AG09309 (cell line): ENCODE data around the gene GABARAPL2.
A peak's percentile ranks its signal among the peaks of the same experiment; 100 is the strongest.

Source experiments
- DNase-seq: peaks from one replicate; pipeline ENCODE4 v3.0.0-alpha.2; 2010; ENCODE audit warnings: low read depth
- H3K4me3 ChIP-seq: 2 replicates; pipeline ENCODE4 v1.5.1; 2011; ENCODE audit warnings: mild to moderate bottlenecking, low read depth, low read length, moderate library complexity; ENCODE audit not compliant: control insufficient read depth
- TF ChIP-seq, protein P1 (sequence below): IDR thresholded peaks from 2 replicates; pipeline ENCODE4 v1.5.1; 2011; ENCODE audit warnings: mild to moderate bottlenecking, low read depth, low read length, inconsistent platforms; ENCODE audit not compliant: insufficient read depth, control insufficient read depth; ENCODE audit errors: missing control alignments

The GABARAPL2 gene

GRCh38 chr16:75555707-75556430, 10.3 kb upstream of the GABARAPL2 start, which contains the start of gene TMEM231:
Gene TMEM231 (minus strand): TSS chr16:75556252. CDS start chr16:75556209, 43 bp downstream.
- H3K4me3 ChIP-seq: peak within 1 kb of the TSS; percentile 77
- peak; percentile 59 for DNase-seq
- TF ChIP-seq, protein P1, sequence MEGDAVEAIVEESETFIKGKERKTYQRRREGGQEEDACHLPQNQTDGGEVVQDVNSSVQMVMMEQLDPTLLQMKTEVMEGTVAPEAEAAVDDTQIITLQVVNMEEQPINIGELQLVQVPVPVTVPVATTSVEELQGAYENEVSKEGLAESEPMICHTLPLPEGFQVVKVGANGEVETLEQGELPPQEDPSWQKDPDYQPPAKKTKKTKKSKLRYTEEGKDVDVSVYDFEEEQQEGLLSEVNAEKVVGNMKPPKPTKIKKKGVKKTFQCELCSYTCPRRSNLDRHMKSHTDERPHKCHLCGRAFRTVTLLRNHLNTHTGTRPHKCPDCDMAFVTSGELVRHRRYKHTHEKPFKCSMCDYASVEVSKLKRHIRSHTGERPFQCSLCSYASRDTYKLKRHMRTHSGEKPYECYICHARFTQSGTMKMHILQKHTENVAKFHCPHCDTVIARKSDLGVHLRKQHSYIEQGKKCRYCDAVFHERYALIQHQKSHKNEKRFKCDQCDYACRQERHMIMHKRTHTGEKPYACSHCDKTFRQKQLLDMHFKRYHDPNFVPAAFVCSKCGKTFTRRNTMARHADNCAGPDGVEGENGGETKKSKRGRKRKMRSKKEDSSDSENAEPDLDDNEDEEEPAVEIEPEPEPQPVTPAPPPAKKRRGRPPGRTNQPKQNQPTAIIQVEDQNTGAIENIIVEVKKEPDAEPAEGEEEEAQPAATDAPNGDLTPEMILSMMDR: no peak

DNA sequence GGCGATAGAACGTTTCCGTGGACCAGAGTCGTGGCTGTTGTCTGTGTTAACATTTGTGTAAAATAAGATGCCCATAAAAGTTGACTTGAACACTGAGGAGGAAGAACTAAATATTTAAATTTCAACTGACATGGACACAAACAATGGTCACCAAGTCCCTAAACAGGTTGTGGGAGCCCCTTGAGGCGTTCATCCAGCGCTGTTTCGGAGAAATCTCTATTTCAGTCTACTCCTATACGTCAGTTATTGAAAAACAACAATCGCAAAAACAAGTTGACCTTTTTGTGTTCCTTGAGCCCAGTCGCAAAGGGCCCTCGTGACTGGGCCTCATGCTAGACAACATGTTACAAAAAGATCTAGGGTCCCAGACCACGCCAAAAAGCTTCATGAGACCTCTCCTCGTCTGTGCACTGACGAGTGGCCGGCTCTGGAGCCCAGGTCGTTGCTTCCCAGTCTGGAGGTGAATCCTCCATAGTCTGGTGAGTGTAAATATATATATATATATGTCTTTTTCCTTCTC, 9.7 kb upstream of the GABARAPL2 start:
- TF ChIP-seq, protein P1: no peak
- no peak for DNase-seq
- H3K4me3 ChIP-seq: peak overlapping the region; percentile 77

GRCh38 chr16:75558846-75559401, 7.3 kb upstream of the GABARAPL2 start:
- TF ChIP-seq, protein P1: no peak
- H3K4me3 ChIP-seq: no peak overlapping the region
- no peak for DNase-seq

DNA sequence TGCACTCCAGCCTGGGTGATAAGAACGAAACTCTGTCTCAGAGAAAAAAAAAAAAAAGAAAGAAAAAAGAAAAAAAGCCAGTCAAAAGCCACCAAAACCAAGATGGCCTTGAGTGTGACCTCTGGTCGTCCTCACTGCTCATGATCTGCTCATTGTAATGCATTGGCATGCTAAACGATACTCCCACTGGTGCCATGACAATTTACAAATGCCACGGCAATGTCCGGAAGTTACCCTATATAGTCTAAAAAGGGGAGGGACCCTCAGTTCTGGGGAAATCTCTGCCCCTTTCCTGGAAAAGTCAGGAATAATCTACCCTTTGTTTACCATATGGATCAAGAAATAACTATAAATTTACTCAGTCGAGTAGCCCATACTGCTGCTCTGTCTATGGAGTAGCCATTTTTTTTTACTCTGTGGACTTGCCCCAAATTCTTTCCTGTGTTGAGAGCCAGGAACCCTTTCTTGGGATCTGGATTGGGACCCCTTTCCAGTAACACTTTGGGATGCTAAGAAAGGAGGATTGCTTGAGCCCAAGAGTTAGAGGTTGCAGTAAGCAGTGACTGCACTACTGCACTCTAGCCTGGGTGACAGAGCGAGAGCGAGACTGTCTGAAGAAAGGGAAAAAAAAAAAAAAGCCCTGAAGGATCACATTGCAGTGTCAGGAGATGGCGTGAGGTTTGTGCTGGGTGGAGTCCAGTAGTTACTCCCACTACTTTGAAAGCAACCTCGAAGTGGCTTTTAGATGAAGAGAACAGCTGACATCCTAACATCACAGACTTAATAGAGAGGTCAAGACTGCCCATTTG, 6.4 kb upstream of the GABARAPL2 start:
- DNase-seq: no peak
- no peak overlapping the region for H3K4me3 ChIP-seq
- TF ChIP-seq, protein P1: no peak

- no peak for DNase-seq
- TF ChIP-seq, protein P1: no peak
- H3K4me3 ChIP-seq: peak overlapping the region; percentile 86
Measured at GRCh38 chr16:75565640-75566039, 539 bp upstream of the GABARAPL2 start.

- H3K4me3 ChIP-seq: peak overlapping the region; percentile 86
- TF ChIP-seq, protein P1: no peak
- DNase-seq: no peak
Measured at GRCh38 chr16:75566758-75567255, 628 bp downstream of the GABARAPL2 start.
